Panc1 (cell line): ENCODE measurements around the gene CTCFL. TPM values are rescaled to one million over a fixed set of nuclear protein-coding genes. Genes with fewer than 3 reads are reported as not detected.

Source experiments
- ATAC-seq: fragments of 200-7000 bp; cut with Tn5 transposase; 2 replicates; pipeline ENCODE4 v1.9.1; 2020; ENCODE audit warnings: mild to moderate bottlenecking, moderate library complexity
- BruUV-seq: library from RNA; stranded (reverse); fragments of 400-500 nt; replicated peaks from 2 replicates; lab custom pipeline; 2021; lab: Mats Ljungman, UMichigan
- CTCF ChIA-PET: fragments of 300-600 bp; sonication (Branson Sonifier 250); formaldehyde crosslinking; loops from one replicate; lab custom pipeline; 2022; ENCODE audit warnings: antibody characterized with exemption; lab: Charles Lee
- POLR2A ChIA-PET: fragments of 300-600 bp; sonication (Branson Sonifier 250); formaldehyde crosslinking; loops from one replicate; lab custom pipeline; 2022; ENCODE audit warnings: antibody characterized with exemption; lab: Charles Lee
- DNase-seq: peaks from one replicate; pipeline ENCODE4 v3.0.0-alpha.2; 2010; ENCODE audit warnings: low read depth, low spot score
- H3K27ac ChIP-seq: 2 replicates; pipeline ENCODE4 v1.5.1; 2011; ENCODE audit warnings: mild to moderate bottlenecking, low read length, inconsistent platforms
- H3K27me3 ChIP-seq: fragments of 200-500 bp; sonication (Bioruptor generic); 2 replicates; pipeline ENCODE4 v1.6.0; 2014; ENCODE audit warnings: low read length, inconsistent platforms; ENCODE audit not compliant: control insufficient read depth, insufficient read depth
- H3K36me3 ChIP-seq: fragments of 200-500 bp; sonication (Bioruptor generic); 2 replicates; pipeline ENCODE4 v1.5.1; 2014; ENCODE audit warnings: inconsistent platforms, mild to moderate bottlenecking, low read length, moderate library complexity; ENCODE audit not compliant: control insufficient read depth, insufficient read depth
- H3K4me1 ChIP-seq: 2 replicates; pipeline ENCODE4 v1.5.1; 2011; ENCODE audit warnings: inconsistent platforms, mild to moderate bottlenecking, low read length, moderate library complexity; ENCODE audit not compliant: control insufficient read depth, insufficient read depth
- H3K4me3 ChIP-seq, 2 experiments: 2 replicates each; pipeline ENCODE4 v1.5.1; 2011 to 2012; ENCODE audit warnings: low read depth in 2 of 2, low read length in 2 of 2, mild to moderate bottlenecking in 2 of 2, inconsistent platforms in 1 of 2, moderate library complexity in 1 of 2
- H3K9me3 ChIP-seq: fragments of 200-500 bp; sonication (Bioruptor generic); 2 replicates; pipeline ENCODE4 v1.5.1; 2014; ENCODE audit warnings: low read depth, mild to moderate bottlenecking, inconsistent platforms, low read length, moderate library complexity; ENCODE audit not compliant: control insufficient read depth, insufficient read depth
- POLR2AphosphoS5 ChIP-seq: IDR thresholded peaks from 2 replicates; pipeline ENCODE4 v1.6.1; 2012; ENCODE audit warnings: mild to moderate bottlenecking, low read depth, low read length, moderate library complexity
- SIN3A ChIP-seq: IDR thresholded peaks from 2 replicates; pipeline ENCODE4 v1.6.1; 2012; ENCODE audit warnings: low read depth, mild to moderate bottlenecking, low read length, moderate library complexity, borderline replicate concordance; ENCODE audit not compliant: insufficient read depth
- TCF7L2 ChIP-seq: IDR thresholded peaks from 2 replicates; pipeline ENCODE4 v1.6.1; 2011; ENCODE audit warnings: mild to moderate bottlenecking, low read depth, low read length, inconsistent platforms
- in situ Hi-C: cut with HindIII; loops from 2 replicates; pipeline ENCODE4 v1.10.0; 2016; ENCODE audit warnings: low sequenced_read_pairs, low pct_unique_long_range_greater_than_20kb
- intact Hi-C: fragments of 100-400 bp; cut with micrococcal nuclease; formaldehyde crosslinking; loops from one replicate; pipeline ENCODE4 v1.10.0; 2022; ENCODE audit not compliant: unreplicated experiment
- total RNA-seq: library from RNA; stranded (reverse); gene quantifications from one replicate; pipeline ENCODE4 v1.2.1, GENCODE V29; 2021; ENCODE audit not compliant: unreplicated experiment
- TF ChIP-seq, protein P1 (sequence below): fragments of 450-650 bp; IDR thresholded peaks from 2 replicates; pipeline ENCODE4 v1.5.1; 2017; ENCODE audit warnings: mild to moderate bottlenecking
- TF ChIP-seq, protein P2 (sequence below), 2 experiments: IDR thresholded peaks; 2 replicates each; pipeline ENCODE4 v1.6.1; 2011 to 2012; ENCODE audit warnings: low read depth in 2 of 2, control low read depth in 1 of 2, low read length in 1 of 2, mild to moderate bottlenecking in 1 of 2, moderate library complexity in 1 of 2; ENCODE audit not compliant: insufficient read depth in 1 of 2

CTCFL gene
- total RNA-seq, 1 experiment from 2014 or later: 0.05 TPM

- Histone ChIP-seq H3K4me3 (no peak overlapping the region), H3K27me3 (no peaks in the 10 kb centered on the region)
- no peak for ATAC-seq
Observed at GRCh38 chr20:57451795-57452661, 72.9 kb downstream of the CTCFL start.

GRCh38 chr20:57451431-57451794 is 73.5 kb downstream of the CTCFL start:
- POLR2A ChIA-PET: no interaction called here
- no peak for ATAC-seq
- no peak for DNase-seq
- intact Hi-C loops (no loop called here), in situ Hi-C loops (no loop called here)
- no peaks in the 10 kb centered on the region for H3K27me3 ChIP-seq
- TF ChIP-seq, protein P1, sequence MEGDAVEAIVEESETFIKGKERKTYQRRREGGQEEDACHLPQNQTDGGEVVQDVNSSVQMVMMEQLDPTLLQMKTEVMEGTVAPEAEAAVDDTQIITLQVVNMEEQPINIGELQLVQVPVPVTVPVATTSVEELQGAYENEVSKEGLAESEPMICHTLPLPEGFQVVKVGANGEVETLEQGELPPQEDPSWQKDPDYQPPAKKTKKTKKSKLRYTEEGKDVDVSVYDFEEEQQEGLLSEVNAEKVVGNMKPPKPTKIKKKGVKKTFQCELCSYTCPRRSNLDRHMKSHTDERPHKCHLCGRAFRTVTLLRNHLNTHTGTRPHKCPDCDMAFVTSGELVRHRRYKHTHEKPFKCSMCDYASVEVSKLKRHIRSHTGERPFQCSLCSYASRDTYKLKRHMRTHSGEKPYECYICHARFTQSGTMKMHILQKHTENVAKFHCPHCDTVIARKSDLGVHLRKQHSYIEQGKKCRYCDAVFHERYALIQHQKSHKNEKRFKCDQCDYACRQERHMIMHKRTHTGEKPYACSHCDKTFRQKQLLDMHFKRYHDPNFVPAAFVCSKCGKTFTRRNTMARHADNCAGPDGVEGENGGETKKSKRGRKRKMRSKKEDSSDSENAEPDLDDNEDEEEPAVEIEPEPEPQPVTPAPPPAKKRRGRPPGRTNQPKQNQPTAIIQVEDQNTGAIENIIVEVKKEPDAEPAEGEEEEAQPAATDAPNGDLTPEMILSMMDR: no peak
- no peak for TF ChIP-seq TCF7L2
- TF ChIP-seq, protein P2, sequence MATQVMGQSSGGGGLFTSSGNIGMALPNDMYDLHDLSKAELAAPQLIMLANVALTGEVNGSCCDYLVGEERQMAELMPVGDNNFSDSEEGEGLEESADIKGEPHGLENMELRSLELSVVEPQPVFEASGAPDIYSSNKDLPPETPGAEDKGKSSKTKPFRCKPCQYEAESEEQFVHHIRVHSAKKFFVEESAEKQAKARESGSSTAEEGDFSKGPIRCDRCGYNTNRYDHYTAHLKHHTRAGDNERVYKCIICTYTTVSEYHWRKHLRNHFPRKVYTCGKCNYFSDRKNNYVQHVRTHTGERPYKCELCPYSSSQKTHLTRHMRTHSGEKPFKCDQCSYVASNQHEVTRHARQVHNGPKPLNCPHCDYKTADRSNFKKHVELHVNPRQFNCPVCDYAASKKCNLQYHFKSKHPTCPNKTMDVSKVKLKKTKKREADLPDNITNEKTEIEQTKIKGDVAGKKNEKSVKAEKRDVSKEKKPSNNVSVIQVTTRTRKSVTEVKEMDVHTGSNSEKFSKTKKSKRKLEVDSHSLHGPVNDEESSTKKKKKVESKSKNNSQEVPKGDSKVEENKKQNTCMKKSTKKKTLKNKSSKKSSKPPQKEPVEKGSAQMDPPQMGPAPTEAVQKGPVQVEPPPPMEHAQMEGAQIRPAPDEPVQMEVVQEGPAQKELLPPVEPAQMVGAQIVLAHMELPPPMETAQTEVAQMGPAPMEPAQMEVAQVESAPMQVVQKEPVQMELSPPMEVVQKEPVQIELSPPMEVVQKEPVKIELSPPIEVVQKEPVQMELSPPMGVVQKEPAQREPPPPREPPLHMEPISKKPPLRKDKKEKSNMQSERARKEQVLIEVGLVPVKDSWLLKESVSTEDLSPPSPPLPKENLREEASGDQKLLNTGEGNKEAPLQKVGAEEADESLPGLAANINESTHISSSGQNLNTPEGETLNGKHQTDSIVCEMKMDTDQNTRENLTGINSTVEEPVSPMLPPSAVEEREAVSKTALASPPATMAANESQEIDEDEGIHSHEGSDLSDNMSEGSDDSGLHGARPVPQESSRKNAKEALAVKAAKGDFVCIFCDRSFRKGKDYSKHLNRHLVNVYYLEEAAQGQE (IDR thresholded peaks at IDR 0.05; ENCODE audit: insufficient read depth in 1 of 2, low read depth in 2 of 2, low read length in 1 of 2): no peak
- no peak for TF ChIP-seq SIN3A
- TF ChIP-seq POLR2AphosphoS5: no peak
- no peak overlapping the region for H3K4me3 ChIP-seq
- no peak overlapping the region for H3K27ac ChIP-seq
- peaks cover 5% of the 10 kb centered on the region; the same call in 1 of the 2 replicates for H3K4me1 ChIP-seq
- CTCF ChIA-PET: no interaction called here
- no TSS peak for BruUV-seq
- H3K9me3 ChIP-seq: no peaks in the 10 kb centered on the region
- H3K36me3 ChIP-seq: no peaks in the 10 kb centered on the region

More at GRCh38 chr20:57451795-57452661, 72.9 kb downstream of the CTCFL start:
- Histone ChIP-seq H3K36me3 (no peaks in the 10 kb centered on the region), H3K4me1 (peaks cover 5% of the 10 kb centered on the region; the same call in 1 of the 2 replicates), H3K27ac (no peak overlapping the region), H3K9me3 (no peaks in the 10 kb centered on the region)
- DNase-seq: no peak
- POLR2A ChIA-PET: no interaction called here
- intact Hi-C loops (no loop called here), in situ Hi-C loops (no loop called here)
- BruUV-seq: no TSS peak
- CTCF ChIA-PET: no interaction called here
- TF ChIP-seq TCF7L2: no peak
- no peak for TF ChIP-seq SIN3A
- no peak for TF ChIP-seq POLR2AphosphoS5
- TF ChIP-seq, protein P1: no peak
- TF ChIP-seq, protein P2 (IDR thresholded peaks at IDR 0.05; ENCODE audit: insufficient read depth in 1 of 2, low read depth in 2 of 2, low read length in 1 of 2): no peak
